ENCODE measurements around the gene TRMT13. TPM values are rescaled to one million over a fixed set of nuclear protein-coding genes. Genes with fewer than 3 reads are reported as not detected.

Gene TRMT13
- total RNA-seq, 1 experiment from 2014 or later: 19.4 TPM

GRCh38 chr1:100151679-100152078 is 18.7 kb downstream of the TRMT13 start:
- H2BK15ac ChIP-seq (ENCODE audit: low read depth, low read length): no peak overlapping the region
- Mint-ChIP-seq H3K9me3 (no peaks in the 10 kb centered on the region), H3K27ac (no peak overlapping the region), H3K36me3 (ENCODE audit: insufficient read depth in 1 of 3, low read depth in 3 of 3) (peaks cover 0 to 12% (median 10%) of the 10 kb centered on the region in 3 experiments; a peak in 4 of 7 replicates), H3K4me1 (peaks cover 8 to 9% of the 10 kb centered on the region in 2 experiments), H3K4me3 (no peak overlapping the region), H3K27me3 (ENCODE audit: low read depth) (no peaks in the 10 kb centered on the region)
- H3K27ac ChIP-seq (ENCODE audit: insufficient read length, low read depth, low read length): no peak overlapping the region
- H3K79me1 ChIP-seq (ENCODE audit: insufficient read depth, low read depth, low read length, poor library complexity, severe bottlenecking): no peaks in the 10 kb centered on the region
- H4K8ac ChIP-seq (replicated peaks; ENCODE audit: insufficient read length, low read depth, low read length): no peak overlapping the region
- no peaks in the 10 kb centered on the region for H3K23me2 ChIP-seq (ENCODE audit: insufficient read length, low read depth, low read length, poor library complexity, severe bottlenecking)
- H3K14ac ChIP-seq (ENCODE audit: insufficient read depth, low read length): no peak overlapping the region
- no peaks in the 10 kb centered on the region for H3K27me3 ChIP-seq (ENCODE audit: insufficient read depth, low read length)
- no peak overlapping the region for H3T11ph ChIP-seq (ENCODE audit: low read length)
- H2AK5ac ChIP-seq (ENCODE audit: insufficient read length, low read length): no peak overlapping the region
- no peak overlapping the region for H2BK20ac ChIP-seq (ENCODE audit: low read depth, low read length, poor library complexity, severe bottlenecking)
- no peaks in the 10 kb centered on the region for H3K9me3 ChIP-seq (ENCODE audit: control insufficient read depth, low read depth, low read length)
- H2AFZ ChIP-seq (ENCODE audit: low read length): no peak overlapping the region
- no peak overlapping the region for H4K91ac ChIP-seq (ENCODE audit: insufficient read length, low read depth, low read length)
- no peak overlapping the region for H3K4ac ChIP-seq (ENCODE audit: low read depth, low read length)
- no peak overlapping the region for H3K23ac ChIP-seq (ENCODE audit: insufficient read length, low read depth, low read length)
- no peak overlapping the region for H2BK5ac ChIP-seq (ENCODE audit: insufficient read length, low read length)
- H3K9ac ChIP-seq (ENCODE audit: extremely low read depth, insufficient read length, low read length): no peak overlapping the region
- no peak overlapping the region for H3K4me2 ChIP-seq (ENCODE audit: insufficient read depth, insufficient read length, low read length)
- DNase-seq: no peak
- peaks cover 3% of the 10 kb centered on the region; the same call in 1 of the 2 replicates for H3K4me1 ChIP-seq (ENCODE audit: insufficient read depth, low read length)
- H2BK12ac ChIP-seq (ENCODE audit: insufficient read length, low read depth, low read length): no peak overlapping the region
- no CpG with 5 or more reads among the region's 2 CpGs for WGBS (ENCODE audit: extremely low coverage, insufficient read length, low lambda C conversion rate)
- H3K56ac ChIP-seq (ENCODE audit: insufficient read length, low read depth, low read length): no peak overlapping the region
- no peak for TF ChIP-seq CTCF (conservative IDR thresholded peaks at IDR 0.05)
- no peak overlapping the region for H2BK120ac ChIP-seq (ENCODE audit: low read depth, low read length, poor library complexity, severe bottlenecking)
- H3K18ac ChIP-seq (ENCODE audit: insufficient read length, low read depth, low read length): no peak overlapping the region
- H4K5ac ChIP-seq (ENCODE audit: insufficient read length, low read depth, low read length): no peak overlapping the region
- no peaks in the 10 kb centered on the region; the same call in 1 of the 2 replicates for H3K79me2 ChIP-seq (ENCODE audit: insufficient read depth, low read length)
- H4K20me1 ChIP-seq (ENCODE audit: control insufficient read depth, insufficient read depth, insufficient read length): no peaks in the 10 kb centered on the region

All from H9 (cell line).